HUES64 (cell line): ENCODE measurements around the gene MFSD6L.

Experiments
- H3K27ac ChIP-seq: 2 replicates; pipeline ENCODE4 v1.7.0; 2013; ENCODE audit warnings: low read depth, low read length, inconsistent platforms
- H3K27me3 ChIP-seq: 2 replicates; pipeline ENCODE4 v1.6.1; 2013; ENCODE audit warnings: mild to moderate bottlenecking, low read length; ENCODE audit not compliant: insufficient read depth
- H3K36me3 ChIP-seq: 2 replicates; pipeline ENCODE4 v1.6.1; 2013; ENCODE audit warnings: mild to moderate bottlenecking, low read length; ENCODE audit not compliant: insufficient read depth
- H3K4me1 ChIP-seq: 2 replicates; pipeline ENCODE4 v1.6.1; 2013; ENCODE audit warnings: mild to moderate bottlenecking, low read length, moderate library complexity; ENCODE audit not compliant: insufficient read depth
- H3K4me3 ChIP-seq: 2 replicates; pipeline ENCODE4 v1.5.1; 2013; ENCODE audit warnings: mild to moderate bottlenecking, low read length, moderate library complexity
- H3K9ac ChIP-seq: 2 replicates; pipeline ENCODE4 v1.6.1; 2013; ENCODE audit warnings: mild to moderate bottlenecking, low read depth, low read length
- H3K9me3 ChIP-seq: 2 replicates; pipeline ENCODE4 v1.6.1; 2013; ENCODE audit warnings: low read depth, low read length; ENCODE audit not compliant: insufficient read depth
- WGBS: fragments of 150-250, 120-280 bp; methylation state at CpG from one replicate; pipeline ENCODE4 v1.1.7; 2013; ENCODE audit warnings: missing lambda C conversion rate; 5-methylcytosine and 5-hydroxymethylcytosine counted together

Gene MFSD6L

DNA sequence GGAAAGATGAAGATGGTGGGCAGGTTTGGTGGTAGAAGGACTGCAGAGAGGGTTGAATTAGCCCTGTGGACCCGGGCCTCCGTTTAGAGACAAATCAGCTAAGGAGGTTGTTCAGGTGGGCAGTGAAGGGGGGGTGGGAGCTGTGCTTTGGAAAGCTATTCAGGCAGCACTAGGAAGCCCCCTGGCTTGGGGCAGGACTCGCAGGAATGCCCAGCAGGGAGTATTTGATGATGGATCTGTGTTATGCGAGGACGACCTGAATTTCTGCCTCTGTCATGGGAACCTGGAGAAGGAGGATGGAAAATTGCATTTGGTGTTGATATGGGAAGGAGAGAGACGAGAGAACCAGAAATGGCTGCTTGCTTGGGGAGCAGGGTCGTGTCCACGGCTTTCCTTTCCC is 44.3 kb downstream of the MFSD6L start:
- Histone ChIP-seq H3K4me3 (no peak overlapping the region), H3K27me3 (no peaks in the 10 kb centered on the region), H3K9me3 (no peaks in the 10 kb centered on the region), H3K27ac (no peak overlapping the region), H3K4me1 (no peaks in the 10 kb centered on the region), H3K36me3 (no peaks in the 10 kb centered on the region), H3K9ac (no peak overlapping the region)
- WGBS = 71% methylated on average over 8 of the region's 8 CpGs

DNA sequence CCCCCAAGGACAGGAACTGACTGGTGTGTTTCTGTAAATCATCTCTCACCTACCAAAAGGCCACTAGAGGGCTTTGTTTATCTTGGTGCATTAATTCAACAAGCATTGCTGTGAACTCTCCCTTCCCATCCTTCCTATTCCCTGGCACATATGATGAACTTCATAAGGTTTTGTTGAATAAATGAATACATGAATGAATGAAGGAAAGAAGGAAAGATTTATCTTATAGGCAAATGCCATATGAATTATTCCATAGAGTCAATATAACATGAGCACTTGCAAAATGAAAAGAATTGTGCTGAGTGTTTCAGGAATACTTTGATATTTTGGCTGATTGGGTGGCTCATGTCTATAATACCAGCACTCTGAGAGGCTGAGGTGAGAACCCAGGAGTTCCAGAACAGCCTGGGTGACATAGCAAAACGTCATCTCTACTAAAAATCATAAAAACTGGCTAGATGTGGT is 45.2 kb downstream of the MFSD6L start:
- H3K36me3 ChIP-seq = no peaks in the 10 kb centered on the region
- H3K4me3 ChIP-seq = no peak overlapping the region
- H3K9ac ChIP-seq = no peak overlapping the region
- H3K4me1 ChIP-seq = no peaks in the 10 kb centered on the region
- H3K9me3 ChIP-seq = no peaks in the 10 kb centered on the region
- H3K27me3 ChIP-seq = no peaks in the 10 kb centered on the region
- no peak overlapping the region for H3K27ac ChIP-seq
- WGBS = 58% methylated on average over 1 of the region's 1 CpG

DNA sequence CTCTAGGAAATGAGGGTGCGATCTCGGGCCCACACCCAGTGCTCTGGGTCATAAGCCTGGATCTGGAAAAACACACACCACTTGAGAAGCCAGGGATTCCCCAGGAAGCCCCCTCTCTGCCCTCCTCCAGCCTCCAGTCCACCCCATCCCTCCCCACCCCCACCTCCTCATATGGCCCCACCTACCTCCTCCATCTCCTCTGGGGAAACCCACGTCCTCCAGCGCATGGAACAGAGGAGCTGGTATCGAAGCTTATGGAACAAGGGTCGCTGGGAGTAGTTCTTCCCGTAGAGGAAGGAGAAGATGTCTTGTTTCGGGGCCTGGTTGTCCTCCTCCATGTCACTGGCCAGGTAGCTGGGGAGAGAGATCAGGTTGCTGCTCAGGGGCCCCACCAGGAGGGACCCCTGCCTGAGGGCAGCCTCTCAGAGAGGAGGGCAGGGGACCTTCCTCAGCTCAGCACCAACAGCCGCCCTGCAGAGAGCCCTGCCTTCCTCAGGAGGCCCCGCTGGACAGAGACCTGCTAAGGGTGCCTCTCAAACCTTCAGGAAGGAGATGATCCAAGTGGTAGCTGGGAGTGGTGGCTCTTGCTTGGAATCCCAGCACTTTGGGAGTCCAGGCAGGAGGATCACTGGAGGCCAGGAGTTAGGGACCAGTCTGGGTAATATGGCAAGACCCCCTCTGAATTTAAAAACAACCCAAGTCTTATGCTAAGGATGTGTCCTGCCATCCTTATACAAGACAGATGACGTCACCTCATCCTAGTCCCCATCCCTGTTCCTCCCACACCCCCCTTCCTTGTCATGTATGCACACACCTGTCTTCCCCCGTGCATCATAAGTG is 45.8 kb downstream of the MFSD6L start:
- no peaks in the 10 kb centered on the region for H3K4me1 ChIP-seq
- no peaks in the 10 kb centered on the region for H3K9me3 ChIP-seq
- 86% methylated on average over 12 of the region's 12 CpGs for WGBS
- H3K9ac ChIP-seq = no peak overlapping the region
- no peaks in the 10 kb centered on the region for H3K27me3 ChIP-seq
- H3K4me3 ChIP-seq = no peak overlapping the region
- H3K27ac ChIP-seq = no peak overlapping the region
- no peaks in the 10 kb centered on the region for H3K36me3 ChIP-seq

DNA sequence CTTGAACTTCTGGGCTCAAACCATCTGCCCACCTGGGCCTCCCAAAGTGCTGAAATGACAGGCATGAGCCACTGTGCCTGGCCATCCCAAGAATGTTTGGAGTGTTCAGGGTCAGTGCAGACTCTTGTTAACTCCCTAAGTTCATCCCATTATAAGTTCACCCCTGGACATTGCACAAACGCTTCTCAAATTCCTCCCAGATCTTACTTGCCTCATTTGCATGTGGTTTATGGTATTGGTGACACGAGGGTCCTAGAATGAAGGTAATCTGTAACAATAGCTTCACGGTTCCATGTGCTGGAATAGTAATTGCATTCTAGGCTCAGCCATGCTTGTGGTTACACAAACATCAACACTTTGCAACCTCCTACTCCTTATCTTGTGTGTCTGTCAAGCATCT is 49.5 kb downstream of the MFSD6L start:
- Histone ChIP-seq H3K4me1 (no peaks in the 10 kb centered on the region), H3K9ac (no peak overlapping the region), H3K27ac (no peak overlapping the region), H3K36me3 (no peaks in the 10 kb centered on the region), H3K27me3 (peaks cover 8% of the 10 kb centered on the region; the same call in 1 of the 2 replicates), H3K4me3 (no peak overlapping the region), H3K9me3 (no peaks in the 10 kb centered on the region)
- 93% methylated on average over 3 of the region's 3 CpGs for WGBS

DNA sequence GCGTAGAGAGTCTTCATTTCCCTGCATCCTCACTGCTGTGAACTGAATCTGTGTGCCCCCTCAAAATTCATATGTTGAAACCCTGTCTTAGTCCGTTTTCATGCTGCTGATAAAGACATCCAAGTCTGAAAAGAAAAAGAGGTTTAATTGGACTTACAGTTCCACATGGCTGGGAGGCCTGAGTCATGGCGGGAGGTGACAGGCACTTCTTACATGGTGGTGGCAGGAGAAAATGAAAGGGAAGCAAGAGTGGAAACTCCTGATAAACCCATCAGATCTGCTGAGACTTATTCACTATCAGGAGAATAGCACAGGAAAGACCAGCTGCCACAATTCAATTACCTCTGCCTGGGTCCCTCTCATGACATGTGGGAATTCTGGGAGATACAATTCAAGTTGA is 51.4 kb downstream of the MFSD6L start:
- Histone ChIP-seq H3K9ac (no peak overlapping the region), H3K9me3 (no peaks in the 10 kb centered on the region), H3K27ac (no peak overlapping the region), H3K36me3 (no peaks in the 10 kb centered on the region), H3K4me1 (no peaks in the 10 kb centered on the region), H3K4me3 (no peak overlapping the region), H3K27me3 (peaks cover 8% of the 10 kb centered on the region; the same call in 1 of the 2 replicates)
- whole genome bisulfite sequencing = 87% methylated on average over 3 of the region's 3 CpGs
